Measurements from ENCODE around the gene C1QTNF6.

DNA sequence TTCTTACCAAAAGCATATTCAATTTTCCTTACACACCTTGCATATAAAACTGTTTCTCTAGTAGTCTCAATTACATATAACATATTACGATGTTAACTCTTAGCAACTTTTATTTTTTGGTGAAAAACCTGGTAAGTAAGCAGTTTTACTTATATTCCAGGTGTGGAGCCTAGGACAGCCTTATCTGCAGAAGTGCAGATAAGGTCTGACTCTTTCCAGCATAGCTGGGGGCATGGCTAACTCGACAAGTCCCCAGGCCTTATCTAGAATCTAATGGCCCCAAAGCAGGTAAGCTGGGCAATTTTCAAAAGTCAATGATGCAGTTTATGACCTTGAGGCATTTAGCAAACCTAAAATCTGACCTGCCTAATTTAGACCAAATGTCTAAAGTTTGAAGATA is 4.2 kb upstream of the C1QTNF6 start:
- TF ChIP-seq, protein P1, sequence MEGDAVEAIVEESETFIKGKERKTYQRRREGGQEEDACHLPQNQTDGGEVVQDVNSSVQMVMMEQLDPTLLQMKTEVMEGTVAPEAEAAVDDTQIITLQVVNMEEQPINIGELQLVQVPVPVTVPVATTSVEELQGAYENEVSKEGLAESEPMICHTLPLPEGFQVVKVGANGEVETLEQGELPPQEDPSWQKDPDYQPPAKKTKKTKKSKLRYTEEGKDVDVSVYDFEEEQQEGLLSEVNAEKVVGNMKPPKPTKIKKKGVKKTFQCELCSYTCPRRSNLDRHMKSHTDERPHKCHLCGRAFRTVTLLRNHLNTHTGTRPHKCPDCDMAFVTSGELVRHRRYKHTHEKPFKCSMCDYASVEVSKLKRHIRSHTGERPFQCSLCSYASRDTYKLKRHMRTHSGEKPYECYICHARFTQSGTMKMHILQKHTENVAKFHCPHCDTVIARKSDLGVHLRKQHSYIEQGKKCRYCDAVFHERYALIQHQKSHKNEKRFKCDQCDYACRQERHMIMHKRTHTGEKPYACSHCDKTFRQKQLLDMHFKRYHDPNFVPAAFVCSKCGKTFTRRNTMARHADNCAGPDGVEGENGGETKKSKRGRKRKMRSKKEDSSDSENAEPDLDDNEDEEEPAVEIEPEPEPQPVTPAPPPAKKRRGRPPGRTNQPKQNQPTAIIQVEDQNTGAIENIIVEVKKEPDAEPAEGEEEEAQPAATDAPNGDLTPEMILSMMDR (conservative IDR thresholded peaks at IDR 0.05 in 1 of 2, IDR thresholded peaks at IDR 0.05 in 1 of 2; ENCODE audit: low read depth in 1 of 2, low read length in 2 of 2): no peak
- TF ChIP-seq EZH2 (IDR thresholded peaks at IDR 0.05; ENCODE audit: low read length, missing control alignments): no peak

Data from fibroblast of lung (primary cell).